DMS153 (cell line): ENCODE measurements around the gene THSD7B.
"Not testable (repeated sequence)": the region's sequence is repeated elsewhere in the genome, so short reads cannot be mapped to it uniquely, and the experiment has no call there.

Experiments
- DNase-seq: peaks from one replicate; lab custom pipeline; 2025; lab: John Stamatoyannopoulos, UW

Gene THSD7B

GRCh38 chr2:137048455-137048854, 283.1 kb downstream of the THSD7B start:
- DNase-seq: no peak

DNA sequence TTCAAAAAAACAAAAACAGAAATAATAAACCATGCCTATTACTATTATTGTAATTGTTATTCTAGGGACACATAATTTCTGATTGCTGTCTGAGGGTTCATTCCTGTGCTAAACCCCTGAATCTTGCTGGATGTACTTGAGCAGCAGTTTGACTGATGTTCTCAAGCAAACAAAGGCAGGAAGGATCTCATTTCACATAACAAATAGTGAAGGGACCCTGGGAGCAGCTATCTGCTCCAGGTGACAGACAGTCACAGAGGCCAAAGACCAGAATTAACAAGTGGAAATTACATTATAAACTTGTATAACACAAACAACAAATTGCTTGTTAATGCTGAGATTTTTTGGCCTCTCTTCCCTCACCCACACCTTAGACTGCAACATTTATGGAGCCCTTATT, 284.2 kb downstream of the THSD7B start:
- no peak for DNase-seq

DNA sequence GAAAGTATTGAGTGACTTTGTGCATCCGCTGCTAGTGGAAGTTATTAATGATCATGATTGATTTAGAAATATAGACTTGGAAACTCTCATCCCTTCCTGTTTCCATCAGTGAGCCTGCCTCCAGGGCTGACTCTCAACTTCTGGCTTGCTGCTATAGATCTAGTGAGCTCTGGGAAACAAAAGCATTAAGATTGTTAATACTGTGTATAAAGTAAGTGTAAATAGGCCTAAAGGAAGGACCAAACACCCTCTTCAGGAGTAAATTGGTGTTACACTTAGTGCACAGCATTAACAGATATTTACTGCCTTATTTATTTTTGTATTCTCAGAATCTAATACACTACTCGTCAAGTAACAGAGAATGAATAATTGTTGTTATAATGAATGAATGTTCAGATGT, 285.6 kb downstream of the THSD7B start:
- DNase-seq: no peak

- no peak for DNase-seq
Observed at GRCh38 chr2:137051778-137052398, 286.5 kb downstream of the THSD7B start.

GRCh38 chr2:137056704-137057103, 291.4 kb downstream of the THSD7B start:
- no peak for DNase-seq

- not testable (repeated sequence) for DNase-seq
Observed at GRCh38 chr2:137076111-137076765, 310.9 kb downstream of the THSD7B start.

DNA sequence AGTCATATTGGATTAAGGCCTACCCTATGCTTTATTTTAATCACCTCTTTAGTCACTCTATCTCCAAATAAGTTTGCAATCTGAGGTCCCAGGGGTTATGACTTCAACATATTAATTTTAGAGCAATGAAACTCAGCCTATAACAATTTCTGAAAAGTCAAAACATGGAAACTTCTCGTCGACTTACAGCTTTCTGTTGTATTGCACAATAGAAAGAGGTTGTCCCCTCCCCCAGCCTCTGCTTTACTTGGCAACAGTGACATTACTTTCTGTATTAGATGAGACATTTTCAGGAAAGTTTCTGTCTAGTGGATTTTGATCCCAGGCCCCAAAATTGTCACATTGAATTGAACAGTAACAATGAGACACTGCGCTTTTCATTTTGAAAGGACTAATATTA, 326.4 kb downstream of the THSD7B start:
- DNase-seq: no peak

DNA sequence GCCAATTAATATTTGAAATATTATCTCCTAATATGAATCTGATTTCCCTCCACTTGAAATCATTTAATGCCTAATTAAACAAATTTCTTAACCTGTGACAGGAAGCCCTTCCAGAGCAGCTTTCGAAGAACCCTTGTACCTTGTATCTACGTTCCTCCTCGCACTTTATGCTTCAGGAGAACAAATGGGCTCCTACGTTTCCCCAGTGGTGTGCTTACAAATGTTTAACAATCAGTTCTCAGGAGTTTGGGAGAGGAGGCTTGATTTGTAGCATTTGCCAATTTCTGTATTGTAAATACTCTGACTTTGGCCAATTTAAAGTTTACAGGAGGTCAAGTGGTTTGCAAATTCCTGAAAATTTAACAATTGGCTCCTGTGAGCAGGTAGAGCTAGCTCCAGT, 327.8 kb downstream of the THSD7B start:
- no peak for DNase-seq

GRCh38 chr2:137096187-137096586, 330.8 kb downstream of the THSD7B start:
- DNase-seq: no peak

DNA sequence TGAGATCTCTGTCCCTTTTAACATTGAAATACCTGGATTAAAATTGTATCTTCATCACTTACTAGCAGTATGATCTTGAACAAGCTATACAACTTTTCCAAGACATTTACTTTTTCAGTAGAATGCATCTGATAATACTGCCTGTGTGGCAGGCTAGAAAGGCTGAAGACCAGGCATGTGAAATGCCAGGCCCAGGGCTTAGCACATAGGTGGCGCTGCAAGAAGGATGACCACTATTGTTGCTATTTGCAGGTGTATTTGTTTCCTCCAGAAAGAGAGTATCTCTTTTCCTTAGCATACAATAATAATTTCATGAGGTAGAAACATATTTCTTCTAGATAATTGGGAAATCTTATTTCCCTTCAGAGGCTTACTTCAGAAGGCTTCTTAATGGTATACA, 331.3 kb downstream of the THSD7B start:
- DNase-seq: no peak

DNA sequence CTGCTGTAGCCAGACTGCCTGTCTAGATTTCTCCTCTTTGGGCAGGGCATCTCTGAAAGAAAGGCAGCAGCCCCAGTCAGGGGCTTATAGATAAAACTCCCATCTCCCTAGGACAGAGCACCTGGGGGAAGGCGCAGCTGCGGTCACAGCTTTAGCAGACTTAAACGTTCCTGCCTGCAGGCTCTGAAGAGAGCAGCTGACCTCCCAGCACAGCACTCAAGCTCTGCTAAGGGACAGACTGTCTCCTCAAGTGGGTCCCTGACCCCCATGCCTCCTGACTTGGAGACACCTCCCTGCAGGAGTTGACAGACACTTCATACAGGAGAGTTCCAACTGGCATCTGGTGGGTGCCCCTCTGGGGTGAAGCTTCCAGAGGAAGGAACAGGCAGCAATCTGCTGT, 336.5 kb downstream of the THSD7B start:
- DNase-seq: not testable (repeated sequence)

- DNase-seq: no peak
Observed at GRCh38 chr2:137107904-137108303, 342.6 kb downstream of the THSD7B start.

DNA sequence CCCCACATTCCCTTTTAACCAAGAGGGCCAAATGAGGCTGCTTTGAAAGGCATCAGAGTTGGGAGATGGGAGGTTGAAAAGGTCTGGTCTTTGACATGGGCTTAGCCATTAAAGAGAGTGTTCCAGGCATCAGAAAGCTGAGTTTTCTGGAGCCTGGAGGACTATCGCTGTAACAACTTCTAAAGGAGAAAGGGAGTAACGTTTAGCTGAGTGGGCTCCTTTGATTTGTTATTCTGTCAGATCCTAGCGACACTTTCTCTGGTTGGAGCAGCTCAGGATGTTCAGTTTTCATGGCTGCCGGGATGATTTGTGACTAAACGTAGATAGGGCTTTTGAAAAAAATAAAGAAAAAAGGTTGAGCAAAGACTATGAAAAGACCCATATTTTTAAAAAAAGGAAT, 346.6 kb downstream of the THSD7B start:
- DNase-seq: no peak

- no peak for DNase-seq
Observed at GRCh38 chr2:137115081-137115794, 349.9 kb downstream of the THSD7B start.

GRCh38 chr2:137115795-137116089, 350.4 kb downstream of the THSD7B start:
- no peak for DNase-seq

GRCh38 chr2:137117385-137117784, 352.0 kb downstream of the THSD7B start:
- no peak for DNase-seq

GRCh38 chr2:137118140-137118539, 352.8 kb downstream of the THSD7B start:
- DNase-seq: no peak

DNA sequence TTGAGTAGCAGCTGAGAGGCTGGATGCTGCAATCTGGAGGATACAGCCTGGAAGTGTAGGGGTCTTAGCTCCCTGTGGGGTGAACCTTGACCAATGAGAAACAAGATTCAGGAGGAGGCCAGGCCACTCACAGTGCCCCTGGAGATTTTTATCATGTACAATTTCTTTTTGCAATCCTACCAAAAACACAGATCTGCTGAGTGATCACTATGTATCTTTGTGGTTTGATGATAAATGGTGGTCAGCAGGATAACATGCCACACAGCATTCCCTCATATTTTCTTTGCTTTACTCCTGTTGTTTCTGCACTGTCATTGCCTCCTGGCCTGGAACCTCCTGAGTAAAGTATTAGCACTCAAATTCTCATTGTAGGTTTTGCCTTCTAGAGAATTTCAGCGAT, 357.9 kb downstream of the THSD7B start:
- DNase-seq: no peak

DNA sequence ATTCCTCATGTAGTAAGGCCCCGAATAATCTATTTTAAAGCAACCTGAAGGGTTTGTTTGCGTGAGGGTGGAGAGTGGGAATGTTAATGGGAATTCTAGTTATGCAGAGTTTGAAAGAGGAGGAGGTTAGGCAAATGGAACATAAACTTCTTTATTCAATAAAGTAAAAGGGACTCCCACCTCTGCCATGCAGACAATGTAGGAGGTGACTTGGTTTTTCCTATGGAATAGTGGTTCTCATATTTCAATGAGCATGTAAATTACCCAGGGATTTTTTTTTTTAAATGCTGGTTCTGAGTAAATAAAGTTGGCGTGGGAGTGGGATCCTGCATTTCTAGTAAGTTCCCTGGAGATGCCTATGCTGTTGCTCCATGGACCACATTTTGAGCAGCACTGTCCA, 367.9 kb downstream of the THSD7B start:
- DNase-seq: no peak

DNA sequence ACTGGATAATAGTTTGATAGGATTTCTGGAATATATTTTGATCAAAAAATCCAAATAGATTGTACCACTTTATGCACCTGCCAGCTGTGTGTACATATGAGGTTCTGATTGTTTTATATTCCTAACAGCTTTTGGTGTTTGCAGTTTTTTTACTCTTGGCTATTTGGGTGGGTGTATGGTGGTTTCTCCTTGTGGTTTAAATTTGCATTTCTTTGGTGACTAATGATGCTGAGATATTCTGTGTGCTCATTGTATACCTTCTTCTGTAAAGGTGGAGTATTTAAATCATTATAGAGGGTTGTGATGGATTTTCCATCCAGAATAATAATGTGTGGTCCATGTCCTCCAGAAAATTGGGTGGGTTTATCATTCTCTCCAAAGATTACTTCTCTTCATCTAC, 372.9 kb downstream of the THSD7B start:
- DNase-seq: no peak

GRCh38 chr2:137151731-137152130, 386.4 kb downstream of the THSD7B start:
- DNase-seq: no peak

- no peak for DNase-seq
Observed at GRCh38 chr2:137154946-137155345, 389.6 kb downstream of the THSD7B start.

DNA sequence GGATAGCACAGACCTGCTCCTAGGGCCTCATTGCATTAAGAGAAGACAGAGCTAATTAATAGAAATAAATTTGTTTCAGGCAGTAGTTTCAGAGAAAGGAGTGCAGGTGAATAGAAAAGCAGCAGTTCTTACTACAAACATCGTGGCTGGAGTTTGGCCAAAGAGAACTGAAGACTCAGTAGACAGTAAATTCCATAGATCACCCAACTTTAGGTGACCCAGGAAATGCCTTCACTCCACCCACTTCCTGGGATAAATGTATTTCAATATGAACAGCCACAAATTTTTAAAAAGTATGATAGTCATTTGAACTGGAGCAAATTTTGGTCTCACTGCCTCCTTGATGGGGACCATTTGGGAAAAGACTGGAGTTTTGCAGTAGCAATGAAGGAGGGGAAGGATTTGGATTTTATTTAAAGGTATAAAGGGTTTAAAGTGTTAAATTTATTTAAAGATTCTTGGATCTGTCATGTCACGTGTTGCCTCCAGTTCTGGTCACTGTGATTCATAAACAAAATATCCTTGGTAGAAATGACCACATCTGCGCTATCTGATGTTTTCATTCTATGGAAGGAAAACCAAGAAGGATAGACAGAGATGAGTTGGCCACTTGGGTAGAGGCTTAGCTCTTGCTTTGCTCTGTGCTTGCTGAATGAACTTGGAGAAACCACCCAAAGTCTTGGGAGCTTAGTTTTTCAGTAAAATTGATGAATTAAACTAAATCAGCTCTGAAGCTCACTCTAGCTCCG, 390.2 kb downstream of the THSD7B start:
- DNase-seq: no peak
